ENCODE data around the gene ETS2. TPM values are rescaled to one million over a fixed set of nuclear protein-coding genes. Genes with fewer than 3 reads are reported as not detected.

Gene ETS2
- total and polyA plus RNA-seq, 2 experiments from 2014 or later, result 19.5 to 36.8 TPM

GRCh38 chr21:38798481-38798882 lies 7.2 kb upstream of the ETS2 start:
- no peak overlapping the region for H3K27ac ChIP-seq (ENCODE audit: low read depth)
- no peaks in the 10 kb centered on the region for H3K36me3 ChIP-seq (ENCODE audit: insufficient read depth)
- H4K20me1 ChIP-seq (replicated peaks; ENCODE audit: insufficient read depth), result no peaks in the 10 kb centered on the region
- H3K4me1 ChIP-seq (ENCODE audit: insufficient read depth), result no peaks in the 10 kb centered on the region
- Mint-ChIP-seq H3K27ac (no peak overlapping the region), H3K27me3 (ENCODE audit: insufficient read depth, low read depth, poor library complexity) (peaks cover 7% of the 10 kb centered on the region), H3K36me3 (ENCODE audit: low read depth) (no peaks in the 10 kb centered on the region; the same call in 2 of the 3 replicates), H3K4me3 (no peak overlapping the region), H3K4me1 (peaks cover 11% of the 10 kb centered on the region), H3K9me3 (no peaks in the 10 kb centered on the region; the same call in 2 of the 3 replicates)
- no peak for TF ChIP-seq ZNF331 (CRISPR knock-in tag; IDR thresholded peaks at IDR 0.05; ENCODE audit: low read depth)
- H3K4me2 ChIP-seq, result no peak overlapping the region
- no peaks in the 10 kb centered on the region for H3K27me3 ChIP-seq (ENCODE audit: insufficient read depth)
- 0 out of 2 replicates have a peak, but pooled peaks cover 9% of the 10 kb centered on the region for H3K9me2 ChIP-seq (ENCODE audit: insufficient read depth)
- H3K4me3 ChIP-seq, result no peak overlapping the region
- no peaks in the 10 kb centered on the region for H3K79me2 ChIP-seq (replicated peaks; ENCODE audit: insufficient read depth)
- H2AFZ ChIP-seq, result no peak overlapping the region
- H3F3A ChIP-seq (replicated peaks; ENCODE audit: low read depth), result no peaks in the 10 kb centered on the region
- DNase-seq (ENCODE audit: low spot score), result no peak
- ATAC-seq, result no peak; the same call in 2 of the 3 replicates

- no peaks in the 10 kb centered on the region for H3K4me1 ChIP-seq (ENCODE audit: insufficient read depth)
- no peaks in the 10 kb centered on the region for H3K79me2 ChIP-seq (replicated peaks; ENCODE audit: insufficient read depth)
- no peaks in the 10 kb centered on the region for H3K36me3 ChIP-seq (ENCODE audit: insufficient read depth)
- Mint-ChIP-seq H3K4me3 (no peak overlapping the region), H3K27ac (no peak overlapping the region), H3K9me3 (no peaks in the 10 kb centered on the region; the same call in 2 of the 3 replicates), H3K36me3 (ENCODE audit: low read depth) (no peaks in the 10 kb centered on the region; the same call in 2 of the 3 replicates), H3K4me1 (peaks cover 10% of the 10 kb centered on the region), H3K27me3 (ENCODE audit: insufficient read depth, low read depth, poor library complexity) (peaks cover 9% of the 10 kb centered on the region)
- 0 out of 2 replicates have a peak, but pooled peaks cover 12% of the 10 kb centered on the region for H3K9me2 ChIP-seq (ENCODE audit: insufficient read depth)
- H3K4me2 ChIP-seq, result no peak overlapping the region
- H3K27me3 ChIP-seq (ENCODE audit: insufficient read depth), result peaks cover 13% of the 10 kb centered on the region
- ATAC-seq (no peak), DNase-seq (ENCODE audit: low spot score) (no peak)
- no peak overlapping the region for H3K27ac ChIP-seq (ENCODE audit: low read depth)
- H4K20me1 ChIP-seq (replicated peaks; ENCODE audit: insufficient read depth), result no peaks in the 10 kb centered on the region
- no peaks in the 10 kb centered on the region for H3F3A ChIP-seq (replicated peaks; ENCODE audit: low read depth)
- H2AFZ ChIP-seq, result no peak overlapping the region
- H3K4me3 ChIP-seq, result no peak overlapping the region
- TF ChIP-seq REST (IDR thresholded peaks at IDR 0.05; ENCODE audit: unreplicated experiment) (no peak), ZNF462 (CRISPR knock-in tag; IDR thresholded peaks at IDR 0.05) (no peak), JUNB (IDR thresholded peaks at IDR 0.05; ENCODE audit: unreplicated experiment) (no peak), POLR2AphosphoS5 (IDR thresholded peaks at IDR 0.05; ENCODE audit: low read depth) (no peak), ZNF114 (CRISPR knock-in tag; IDR thresholded peaks at IDR 0.05) (no peak), EZH2 (IDR thresholded peaks at IDR 0.05; ENCODE audit: low read depth, unreplicated experiment) (no peak), CREB1 (CRISPR knock-in tag; IDR thresholded peaks at IDR 0.05; ENCODE audit: low read depth) (no peak), CTCF (conservative IDR thresholded peaks at IDR 0.05; ENCODE audit: low read depth in 2 of 2) (no peak), NANOG (IDR thresholded peaks at IDR 0.05; ENCODE audit: borderline replicate concordance) (no peak)
Observed at GRCh38 chr21:38800046-38800758, 5.5 kb upstream of the ETS2 start.

Data from GM23338 (cell line).